HepG2 (cell line): ENCODE measurements around the gene MYL11. TPM values are rescaled to one million over a fixed set of nuclear protein-coding genes. Genes with fewer than 3 reads are reported as not detected.

Experiments
- ELF1 ChIP-seq: sonication (generic); formaldehyde crosslinking; IDR thresholded peaks from 2 replicates; pipeline ENCODE4 v1.4.0; 2020; ENCODE audit warnings: missing genetic modification reagents
- EP300 ChIP-seq, 3 experiments: sonication (generic) in 1 of 3; formaldehyde crosslinking in 1 of 3; IDR thresholded peaks; 2 replicates each; pipeline versions ENCODE4 v1.5.1 to v1.6.1; 2011 to 2020; ENCODE audit warnings: low read depth in 2 of 3, low read length in 2 of 3, borderline replicate concordance in 1 of 3, improper control_type of control experiment in 1 of 3, mild to moderate bottlenecking in 1 of 3, missing genetic modification reagents in 1 of 3, moderate library complexity in 1 of 3
- HNF4G ChIP-seq, 2 experiments: sonication (generic) in 1 of 2; formaldehyde crosslinking in 1 of 2; IDR thresholded peaks; 2 replicates each; pipeline versions ENCODE4 v1.4.0 to v1.6.1; 2011 to 2020; ENCODE audit warnings: borderline replicate concordance in 2 of 2, low read depth in 2 of 2, mild to moderate bottlenecking in 2 of 2, low read length in 1 of 2, missing genetic modification reagents in 1 of 2, moderate library complexity in 1 of 2
- KDM3A ChIP-seq: IDR thresholded peaks from 2 replicates; pipeline ENCODE4 v1.6.1; 2018; ENCODE audit warnings: low read depth, missing compliant biosample characterization
- KDM5B ChIP-seq: sonication (generic); formaldehyde crosslinking; IDR thresholded peaks from 2 replicates; pipeline ENCODE4 v1.4.0; 2020; ENCODE audit warnings: missing genetic modification reagents, mild to moderate bottlenecking, borderline replicate concordance
- NR1H2 ChIP-seq: sonication (generic); formaldehyde crosslinking; IDR thresholded peaks from 2 replicates; pipeline ENCODE4 v1.8.1; 2022; ENCODE audit warnings: low read depth, missing genetic modification reagents, borderline replicate concordance
- NR2F2 ChIP-seq: IDR thresholded peaks from 2 replicates; pipeline ENCODE4 v1.6.1; 2012; ENCODE audit warnings: low read depth, inconsistent platforms, borderline replicate concordance
- RARA ChIP-seq: IDR thresholded peaks from 2 replicates; pipeline ENCODE4 v1.6.1; 2016; ENCODE audit warnings: missing genetic modification reagents, missing compliant biosample characterization
- RBAK ChIP-seq: sonication (generic); formaldehyde crosslinking; IDR thresholded peaks from 2 replicates; pipeline ENCODE4 v1.5.1; 2020; ENCODE audit warnings: mild to moderate bottlenecking, missing genetic modification reagents
- RBM39 ChIP-seq: fragments of 200-400 bp; formaldehyde crosslinking; IDR thresholded peaks from one replicate; pipeline ENCODE4 v1.6.1; 2018; ENCODE audit warnings: antibody characterized with exemption, mild to moderate bottlenecking, low read depth, low read length; ENCODE audit not compliant: poor library complexity, severe bottlenecking
- RFXANK ChIP-seq: IDR thresholded peaks from 2 replicates; pipeline ENCODE4 v1.6.1; 2016
- RNF2 ChIP-seq: fragments of 450-650 bp; conservative IDR thresholded peaks from 2 replicates; pipeline ENCODE4 v1.6.1; 2016; ENCODE audit warnings: low read depth
- RXRA ChIP-seq: sonication (generic); formaldehyde crosslinking; IDR thresholded peaks from 2 replicates; pipeline ENCODE4 v1.5.1; 2020; ENCODE audit warnings: missing genetic modification reagents
- SMAD1 ChIP-seq: sonication (generic); formaldehyde crosslinking; IDR thresholded peaks from 2 replicates; pipeline ENCODE4 v1.4.0; 2020; ENCODE audit warnings: missing genetic modification reagents, low read depth, mild to moderate bottlenecking, borderline replicate concordance
- TRIM22 ChIP-seq: fragments of 450-650 bp; IDR thresholded peaks from 2 replicates; pipeline ENCODE4 v1.6.1; 2017
- ZNF143 ChIP-seq: sonication (generic); formaldehyde crosslinking; IDR thresholded peaks from 2 replicates; pipeline ENCODE4 v1.4.0; 2020; ENCODE audit warnings: missing genetic modification reagents
- ZNF264 ChIP-seq: sonication (generic); formaldehyde crosslinking; IDR thresholded peaks from 2 replicates; pipeline ENCODE4 v1.4.0; 2020; ENCODE audit warnings: missing genetic modification reagents
- ZNF337 ChIP-seq: sonication (generic); formaldehyde crosslinking; IDR thresholded peaks from 2 replicates; pipeline ENCODE4 v1.5.1; 2020; ENCODE audit warnings: missing genetic modification reagents, low read depth, mild to moderate bottlenecking, borderline replicate concordance
- ZNF512B ChIP-seq: sonication (generic); formaldehyde crosslinking; IDR thresholded peaks from 2 replicates; pipeline ENCODE4 v1.5.1; 2020; ENCODE audit warnings: missing genetic modification reagents, mild to moderate bottlenecking, borderline replicate concordance
- ZNF564 ChIP-seq: sonication (generic); formaldehyde crosslinking; IDR thresholded peaks from 2 replicates; pipeline ENCODE4 v1.8.1; 2023; ENCODE audit warnings: mild to moderate bottlenecking, missing genetic modification reagents
- ZNF746 ChIP-seq: sonication (generic); formaldehyde crosslinking; IDR thresholded peaks from 2 replicates; pipeline ENCODE4 v1.8.0; 2022; ENCODE audit warnings: mild to moderate bottlenecking, missing genetic modification reagents
- polyA plus RNA-seq, 8 experiments: library from polyadenylated mRNA; depleted of rRNA in 3 of 8; stranded (reverse) in 7 of 8; unstranded in 1 of 8; fragments of >200 nt; fragmentation: Illumina TruSeq in 4 of 8; extraction: Trizol in 4 of 8; gene quantifications; 2 replicates each; pipeline versions ENCODE4 v1.2.1 to v1.2.3, GENCODE V29; 2011 to 2016; ENCODE audit warnings: low read depth in 4 of 8, missing spikeins in 1 of 8, mixed read lengths in 1 of 8; ENCODE audit not compliant: insufficient read depth in 1 of 8
- total RNA-seq, 5 experiments: library from RNA; depleted of rRNA; stranded (reverse); fragments of >200 nt; fragmentation: Illumina TruSeq; extraction: Trizol; gene quantifications; 2 replicates each; pipeline ENCODE4 v1.2.3, GENCODE V29; 2016; ENCODE audit warnings: low read depth in 1 of 5
- TF ChIP-seq, protein P1 (sequence below): sonication (generic); formaldehyde crosslinking; IDR thresholded peaks from 2 replicates; pipeline ENCODE4 v1.4.0; 2020; ENCODE audit warnings: low read depth, mild to moderate bottlenecking, missing genetic modification reagents
- TF ChIP-seq, protein P2 (sequence below): sonication (generic); formaldehyde crosslinking; IDR thresholded peaks from 2 replicates; pipeline ENCODE4 v1.5.0; 2020; ENCODE audit warnings: mild to moderate bottlenecking, low read depth, missing genetic modification reagents, borderline replicate concordance

The MYL11 gene
- total and polyA plus RNA-seq, 2 of the 13 experiments (the other 11 are each of a cell fraction or from before 2014, with no cell fraction given): not detected

DNA sequence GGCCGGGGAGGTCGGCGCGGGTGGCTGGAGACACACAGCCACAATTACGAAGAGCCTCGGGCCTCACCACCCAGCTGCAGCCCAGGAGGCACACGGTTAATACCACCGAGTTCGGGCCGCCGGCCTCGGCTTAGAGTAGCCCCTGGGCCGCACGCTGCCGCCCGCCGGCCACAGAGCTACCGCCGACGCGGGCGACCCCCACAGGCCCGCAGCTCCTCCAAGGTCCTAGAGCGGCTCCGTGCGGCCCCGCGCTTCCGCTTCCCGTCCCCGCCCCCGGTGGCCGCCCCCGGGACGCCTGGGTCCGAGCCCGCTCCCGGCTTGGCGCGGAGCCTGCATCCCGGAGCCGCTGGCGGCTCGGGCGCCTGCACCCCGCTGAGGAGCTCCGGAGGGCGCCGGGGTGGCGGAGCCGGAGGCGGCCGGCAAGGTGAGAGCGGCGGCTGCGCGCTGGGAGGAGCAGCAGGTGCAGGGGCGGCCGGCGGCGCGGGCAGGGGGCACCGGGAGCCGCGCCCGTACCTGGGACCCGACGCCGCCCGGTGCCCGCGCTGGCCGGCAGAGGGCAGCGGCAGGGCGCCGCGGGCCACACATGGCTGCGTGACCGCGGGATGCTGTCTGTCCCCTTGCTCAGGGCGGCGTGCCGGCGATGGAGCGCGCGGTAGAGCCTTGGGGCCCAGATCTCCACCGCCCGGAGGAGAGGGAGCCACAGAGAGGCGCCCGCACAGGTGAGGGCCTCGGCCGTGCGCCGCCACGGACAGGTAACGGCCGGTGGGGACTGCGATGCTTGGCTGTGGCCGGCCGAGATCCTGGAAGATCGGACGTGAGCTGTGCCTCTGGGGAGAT is 20.8 kb downstream of the MYL11 start, which contains the start of gene ZNF48 (continued):
- TF ChIP-seq, protein P1, sequence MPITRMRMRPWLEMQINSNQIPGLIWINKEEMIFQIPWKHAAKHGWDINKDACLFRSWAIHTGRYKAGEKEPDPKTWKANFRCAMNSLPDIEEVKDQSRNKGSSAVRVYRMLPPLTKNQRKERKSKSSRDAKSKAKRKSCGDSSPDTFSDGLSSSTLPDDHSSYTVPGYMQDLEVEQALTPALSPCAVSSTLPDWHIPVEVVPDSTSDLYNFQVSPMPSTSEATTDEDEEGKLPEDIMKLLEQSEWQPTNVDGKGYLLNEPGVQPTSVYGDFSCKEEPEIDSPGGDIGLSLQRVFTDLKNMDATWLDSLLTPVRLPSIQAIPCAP: 0 out of 2 replicates have a peak, but pooled peaks have one; percentile 5
- TF ChIP-seq ZNF337 (CRISPR knock-in tag) (no peak), KDM3A (CRISPR knock-in tag) (peak; percentile 28; the same call in 1 of the 2 replicates), ELF1 (CRISPR knock-in tag) (peak; percentile 81), ZNF143 (CRISPR knock-in tag) (peak; percentile 45; the same call in 1 of the 2 replicates), RARA (CRISPR knock-in tag) (peak; percentile 48), RFXANK (CRISPR knock-in tag) (no peak; the same call in 1 of the 2 replicates), ZNF264 (CRISPR knock-in tag) (peak; percentile 9; the same call in 1 of the 2 replicates), KDM5B (peak; percentile 61; the same call in 1 of the 2 replicates), SMAD1 (0 out of 2 replicates have a peak, but pooled peaks have one; percentile 19), RBAK (CRISPR knock-in tag) (no peak), ZNF512B (no peak), TRIM22 (no peak), HNF4G (IDR thresholded peaks at IDR 0.05; ENCODE audit: borderline replicate concordance, low read depth, low read length) (0 out of 2 replicates have a peak, but pooled peaks have one; percentile 20), HNF4G (CRISPR knock-in tag; IDR thresholded peaks at IDR 0.05; ENCODE audit: borderline replicate concordance, low read depth) (peak; percentile 59; the same call in 1 of the 2 replicates), ZNF564 (CRISPR knock-in tag) (no peak; the same call in 1 of the 2 replicates), RNF2 (no peak), NR1H2 (CRISPR knock-in tag) (0 out of 2 replicates have a peak, but pooled peaks have one; percentile 54), ZNF746 (CRISPR knock-in tag) (no peak; the same call in 1 of the 2 replicates), RXRA (CRISPR knock-in tag) (no peak; the same call in 1 of the 2 replicates), EP300 (IDR thresholded peaks at IDR 0.05; ENCODE audit: low read depth in 2 of 2, low read length in 2 of 2) (0 out of 4 replicates have a peak, but pooled peaks of 1 of the 2 experiments have one; percentile 19), EP300 (CRISPR knock-in tag; IDR thresholded peaks at IDR 0.05; ENCODE audit: borderline replicate concordance) (peak; percentile 53; the same call in 1 of the 2 replicates), RBM39 (peak; percentile 67), NR2F2 (peak; percentile 25; the same call in 1 of the 2 replicates)
- TF ChIP-seq, protein P2, sequence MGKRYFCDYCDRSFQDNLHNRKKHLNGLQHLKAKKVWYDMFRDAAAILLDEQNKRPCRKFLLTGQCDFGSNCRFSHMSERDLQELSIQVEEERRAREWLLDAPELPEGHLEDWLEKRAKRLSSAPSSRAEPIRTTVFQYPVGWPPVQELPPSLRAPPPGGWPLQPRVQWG: no peak
